Stimulated activated CD8-positive, alpha-beta memory T cell treated with anti-CD3 and anti-CD28 coated beads, Interleukin-12 subunit alpha, Interleukin-12 subunit beta, amount 100 ng/mL, for 24 hours (primary cell): ENCODE measurements around the gene AQP1.

ENCODE experiments used
- DNase-seq: peaks from one replicate; pipeline ENCODE4 v3.0.0-alpha.2; 2020; ENCODE audit errors: extremely low read depth

Gene AQP1

GRCh38 chr7:30935569-30935877 lies 23.9 kb downstream of the AQP1 start:
- no peak for DNase-seq

DNA sequence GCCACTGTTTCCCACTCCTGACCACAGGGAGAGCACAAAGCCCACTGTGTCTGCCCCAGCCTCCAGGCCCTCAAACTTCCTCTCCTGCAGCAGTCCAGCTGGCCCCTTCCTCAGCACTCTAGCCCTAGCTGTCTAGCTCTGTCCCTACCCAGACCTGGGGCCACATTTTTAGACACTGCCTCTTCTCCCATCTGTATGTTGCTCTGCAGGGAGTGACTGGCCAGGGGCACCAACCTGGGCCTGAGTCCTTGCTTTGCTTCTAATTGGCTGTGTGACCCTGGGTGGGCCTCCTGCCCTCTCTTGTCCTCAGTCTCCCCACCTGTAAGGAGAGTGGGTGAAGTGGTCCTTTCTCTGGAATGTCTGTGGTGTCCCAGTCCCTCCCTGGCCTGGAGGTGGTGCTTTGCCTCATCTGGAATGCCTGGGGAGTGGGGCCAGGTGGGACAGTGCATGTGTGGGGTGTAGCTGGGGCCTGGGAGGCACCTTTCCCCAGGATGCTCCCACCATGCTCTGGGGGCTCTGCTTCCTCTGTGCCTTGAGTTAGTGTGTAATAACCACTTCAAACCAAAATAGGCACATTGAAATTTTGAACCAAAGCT lies 25.1 kb downstream of the AQP1 start:
- no peak for DNase-seq

DNA sequence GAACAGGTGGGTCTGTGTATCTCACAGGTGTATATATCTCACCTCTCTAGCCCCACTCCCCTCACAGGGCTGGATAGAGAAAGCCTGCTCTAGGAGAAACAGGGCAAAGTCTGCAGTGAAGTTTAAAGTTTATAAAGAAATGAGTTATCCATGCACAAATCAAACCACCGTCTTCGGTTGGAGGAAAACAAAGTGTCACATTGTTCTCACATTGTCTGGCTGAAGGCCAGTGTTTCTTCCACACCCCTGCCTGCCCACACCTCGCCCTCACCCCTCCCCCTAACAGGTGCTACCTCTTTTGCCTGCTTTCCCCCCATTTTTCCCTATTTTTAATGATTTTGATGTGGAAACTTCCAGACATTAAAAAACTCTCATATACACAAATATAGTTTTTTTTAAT lies 25.8 kb downstream of the AQP1 start:
- no peak for DNase-seq

GRCh38 chr7:30938435-30939316 lies 27.0 kb downstream of the AQP1 start:
- peak; percentile 15 for DNase-seq

DNA sequence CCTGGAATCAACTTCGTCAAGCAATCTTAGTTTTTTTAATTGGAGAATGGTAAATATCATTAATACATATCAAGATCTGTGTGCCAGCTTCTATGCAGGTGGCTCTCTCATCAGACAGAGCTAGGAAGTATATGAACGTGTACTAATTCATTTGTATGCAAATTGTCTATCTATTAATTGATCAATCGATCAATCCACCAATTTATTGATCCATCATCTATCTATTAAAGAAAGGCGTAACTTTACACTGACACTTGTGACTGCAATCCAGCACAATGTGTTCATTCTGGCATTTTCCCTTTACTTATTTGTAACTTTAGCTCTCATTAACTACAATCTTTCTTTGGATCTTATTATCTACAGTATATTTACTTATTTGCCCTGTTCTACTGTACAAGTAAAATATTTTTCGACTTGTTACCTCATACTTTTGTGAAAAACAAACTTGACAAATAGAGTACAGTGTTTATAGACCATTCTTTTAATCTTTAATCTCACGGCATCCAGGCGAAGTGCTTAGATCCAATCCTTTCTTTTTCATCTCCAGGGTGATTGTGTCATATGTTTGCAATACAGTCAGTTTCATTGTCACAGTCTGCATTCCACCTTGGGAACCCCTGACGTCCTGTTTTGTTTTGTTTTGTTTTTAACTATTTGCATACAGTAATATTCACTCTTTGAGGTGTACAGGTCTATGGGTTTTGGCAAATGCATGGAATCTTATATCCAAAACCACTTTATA lies 30.1 kb downstream of the AQP1 start:
- no peak for DNase-seq

GRCh38 chr7:30950197-30950596 lies 38.5 kb downstream of the AQP1 start:
- DNase-seq = no peak

GRCh38 chr7:30954914-30955313 lies 43.3 kb downstream of the AQP1 start:
- DNase-seq = no peak

DNA sequence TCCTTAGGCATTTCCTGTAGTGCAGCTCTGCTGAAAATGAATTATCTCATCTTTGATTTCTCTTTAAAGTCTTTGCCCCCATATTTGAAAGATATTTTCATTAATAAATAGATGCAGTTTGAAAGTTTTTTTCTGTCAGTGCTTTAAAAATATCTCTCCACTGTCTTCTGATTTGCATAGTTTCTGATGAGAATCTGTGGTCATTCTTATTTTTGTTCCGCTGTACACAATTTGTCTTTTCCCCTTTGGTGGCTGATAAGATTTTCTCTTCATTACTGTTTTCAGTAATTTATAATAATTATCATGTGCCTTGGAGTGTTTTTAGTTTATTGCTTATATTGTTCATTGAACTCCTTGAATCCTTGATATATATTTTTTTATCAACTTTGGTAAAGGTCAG lies 45.1 kb downstream of the AQP1 start:
- DNase-seq = no peak

GRCh38 chr7:30963842-30964241 lies 52.2 kb downstream of the AQP1 start, which contains the start of gene GHRHR:
TSS of gene GHRHR (plus strand) at chr7:30963953. CDS start at chr7:30964069, 116 bp downstream.
- no peak for DNase-seq

- no peak for DNase-seq
Measured at GRCh38 chr7:30965372-30965771, 53.7 kb downstream of the AQP1 start.

DNA sequence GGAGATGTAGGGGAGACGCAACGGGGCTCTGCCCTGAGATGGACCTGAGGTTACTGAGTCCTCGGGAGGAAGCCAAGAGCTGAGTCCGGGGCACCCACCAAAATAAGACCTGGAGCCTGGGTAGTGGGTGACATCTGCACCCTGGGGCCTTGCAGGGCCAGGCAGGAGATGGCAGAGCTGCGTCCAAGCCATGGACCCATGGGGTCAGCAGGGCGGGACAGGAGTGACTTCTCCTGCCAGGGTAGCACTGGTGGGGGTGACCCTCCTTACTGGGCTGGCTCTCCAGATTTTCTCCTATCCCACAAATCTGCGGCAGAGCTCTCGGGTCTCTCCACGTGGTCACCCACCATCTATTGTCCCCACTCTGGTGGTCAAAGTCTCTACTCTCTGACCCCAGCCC lies 54.2 kb downstream of the AQP1 start:
- no peak for DNase-seq

- DNase-seq = no peak
Measured at GRCh38 chr7:30968294-30968693, 56.6 kb downstream of the AQP1 start.

GRCh38 chr7:30968747-30969603 lies 57.3 kb downstream of the AQP1 start:
- no peak for DNase-seq

DNA sequence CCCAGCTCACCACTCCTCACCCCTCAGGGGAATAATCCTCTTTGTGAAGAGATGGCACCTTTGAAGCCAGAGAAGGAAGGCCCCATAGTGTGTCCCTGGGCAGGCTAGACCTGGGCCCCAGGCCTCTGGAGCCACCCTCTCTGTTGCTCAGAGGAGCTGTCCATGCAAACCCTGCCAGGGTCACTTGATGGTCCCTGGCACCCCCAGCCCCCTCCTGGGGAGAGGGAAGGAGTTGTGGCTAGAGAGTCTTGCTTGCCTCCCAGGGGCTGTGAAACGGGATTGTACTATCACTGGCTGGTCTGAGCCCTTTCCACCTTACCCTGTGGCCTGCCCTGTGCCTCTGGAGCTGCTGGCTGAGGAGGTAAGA lies 57.9 kb downstream of the AQP1 start:
- DNase-seq = no peak

DNA sequence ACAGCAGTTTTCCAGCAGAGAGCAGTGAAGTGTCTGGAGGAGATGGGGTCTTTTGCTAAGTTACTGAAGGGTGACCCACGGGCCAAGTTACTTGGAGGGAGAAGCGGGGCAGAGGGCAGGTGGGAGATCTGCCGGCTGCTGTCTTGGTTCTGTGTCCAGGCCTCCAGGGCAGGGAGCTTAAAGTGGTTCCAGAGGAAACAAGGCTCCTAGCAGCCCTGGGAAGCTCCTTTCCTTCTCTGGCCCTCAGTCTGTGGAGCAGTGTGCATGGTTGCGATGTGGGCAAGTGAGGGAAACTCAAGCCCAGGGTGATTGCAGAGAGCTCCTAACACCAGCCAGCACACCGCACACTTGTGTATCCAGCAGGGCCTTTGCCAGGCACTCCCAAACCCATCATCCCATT lies 58.4 kb downstream of the AQP1 start:
- DNase-seq = no peak

DNA sequence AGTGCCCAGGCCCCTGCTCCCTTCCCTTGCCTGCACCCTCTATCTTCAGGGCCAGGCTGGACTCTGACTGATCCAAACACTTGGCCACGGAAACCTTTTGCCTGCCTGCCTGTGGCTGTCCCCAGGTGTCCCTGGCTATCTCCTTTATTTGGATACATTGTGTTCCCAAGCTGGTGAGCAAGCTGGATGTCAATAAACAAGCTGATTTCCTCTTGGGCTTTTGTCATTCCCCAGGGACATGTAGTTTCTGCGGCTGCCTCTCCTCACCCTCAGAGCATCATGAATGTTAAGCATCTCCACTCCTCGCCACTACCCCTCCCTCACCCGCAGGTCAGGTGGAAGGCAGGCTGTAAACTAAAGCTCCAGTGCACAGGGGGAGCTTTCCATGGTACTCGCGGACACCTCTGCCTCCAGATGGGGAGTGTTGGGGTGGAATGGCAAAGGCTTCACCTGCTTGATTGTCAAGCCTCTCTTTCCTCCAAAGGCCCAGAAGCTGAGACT lies 59.0 kb downstream of the AQP1 start:
- DNase-seq = no peak

GRCh38 chr7:30971440-30971839 lies 59.8 kb downstream of the AQP1 start:
- no peak for DNase-seq

DNA sequence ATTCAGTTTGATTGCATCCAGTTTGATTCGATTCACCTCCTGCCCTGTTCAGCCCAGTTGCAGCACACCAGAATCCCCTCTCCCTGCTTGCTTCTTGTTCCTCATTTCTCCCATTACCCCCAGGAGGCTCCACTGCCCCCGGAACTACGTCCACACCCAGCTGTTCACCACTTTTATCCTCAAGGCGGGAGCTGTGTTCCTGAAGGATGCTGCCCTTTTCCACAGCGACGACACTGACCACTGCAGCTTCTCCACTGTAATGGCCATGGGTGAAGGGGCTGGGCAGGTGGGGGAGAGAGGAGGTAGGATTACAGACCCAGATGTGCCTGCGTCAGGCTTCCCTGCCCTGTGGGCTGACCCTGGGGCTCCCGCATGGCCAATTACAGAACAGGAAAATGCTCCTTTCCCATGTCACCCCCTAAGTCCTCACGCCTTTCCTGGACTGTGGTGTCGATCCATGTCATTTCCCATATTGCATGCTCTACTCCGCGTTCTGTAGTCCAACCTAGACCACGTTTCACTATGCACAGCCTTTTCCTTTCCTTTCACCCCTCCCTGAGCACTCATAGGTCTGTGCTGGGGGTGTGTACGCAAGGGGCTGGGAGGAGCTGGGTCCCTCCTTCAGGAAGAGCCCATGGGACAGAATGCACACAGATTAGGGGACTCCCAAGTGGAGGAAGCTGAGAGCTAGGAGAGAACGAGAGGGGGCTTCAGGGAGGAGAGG lies 60.3 kb downstream of the AQP1 start:
- no peak for DNase-seq

GRCh38 chr7:30973292-30973691 lies 61.6 kb downstream of the AQP1 start:
- no peak for DNase-seq

GRCh38 chr7:30973791-30974604 lies 62.3 kb downstream of the AQP1 start:
- no peak for DNase-seq
